Measurements from ENCODE around the gene SNAPC1. TPM values are rescaled to one million over a fixed set of nuclear protein-coding genes. Genes with fewer than 3 reads are reported as not detected.

The SNAPC1 gene, protein sequence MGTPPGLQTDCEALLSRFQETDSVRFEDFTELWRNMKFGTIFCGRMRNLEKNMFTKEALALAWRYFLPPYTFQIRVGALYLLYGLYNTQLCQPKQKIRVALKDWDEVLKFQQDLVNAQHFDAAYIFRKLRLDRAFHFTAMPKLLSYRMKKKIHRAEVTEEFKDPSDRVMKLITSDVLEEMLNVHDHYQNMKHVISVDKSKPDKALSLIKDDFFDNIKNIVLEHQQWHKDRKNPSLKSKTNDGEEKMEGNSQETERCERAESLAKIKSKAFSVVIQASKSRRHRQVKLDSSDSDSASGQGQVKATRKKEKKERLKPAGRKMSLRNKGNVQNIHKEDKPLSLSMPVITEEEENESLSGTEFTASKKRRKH
- total RNA-seq, result 9.2 TPM

DNA sequence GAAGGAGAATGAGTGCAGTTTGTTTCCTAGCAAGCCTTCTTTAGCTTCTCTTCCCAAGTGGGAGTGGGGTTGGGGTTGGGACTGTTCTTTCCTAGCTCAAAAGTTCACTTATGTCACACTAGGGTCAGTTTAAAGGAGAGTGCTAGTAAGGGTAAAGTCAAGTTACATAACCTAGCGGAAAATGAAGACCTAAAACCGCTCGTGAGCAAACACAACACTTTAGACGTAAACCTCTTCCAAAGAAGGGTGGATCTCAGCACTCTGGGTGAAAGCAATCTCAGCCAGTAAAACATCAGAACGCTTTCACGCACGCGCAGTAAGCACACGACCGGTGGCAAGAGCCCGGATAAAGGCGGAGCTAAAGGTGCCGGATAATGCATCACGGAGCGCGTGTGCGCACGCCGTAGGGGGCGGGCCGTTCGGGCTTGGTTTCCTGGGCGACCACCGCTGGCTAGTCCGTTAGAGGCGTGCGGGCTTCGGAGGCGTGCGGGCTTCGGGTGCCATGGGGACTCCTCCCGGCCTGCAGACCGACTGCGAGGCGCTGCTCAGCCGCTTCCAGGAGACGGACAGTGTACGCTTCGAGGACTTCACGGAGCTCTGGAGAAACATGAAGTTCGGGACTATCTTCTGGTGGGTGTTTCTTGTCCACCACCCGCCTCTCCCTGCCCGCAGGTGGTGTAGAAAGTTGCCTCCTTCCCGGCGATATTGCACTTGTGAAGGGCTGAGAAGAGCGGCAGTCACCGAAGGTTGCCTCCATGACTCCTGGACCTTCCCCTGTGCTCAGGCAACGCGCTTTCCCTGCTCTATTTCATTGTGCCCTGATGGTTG lies at the start of gene SNAPC1:
TSS of gene SNAPC1 (plus strand) at position 462 of the 828 bp plus-strand sequence. CDS start at position 503, 41 bp downstream.

DNA sequence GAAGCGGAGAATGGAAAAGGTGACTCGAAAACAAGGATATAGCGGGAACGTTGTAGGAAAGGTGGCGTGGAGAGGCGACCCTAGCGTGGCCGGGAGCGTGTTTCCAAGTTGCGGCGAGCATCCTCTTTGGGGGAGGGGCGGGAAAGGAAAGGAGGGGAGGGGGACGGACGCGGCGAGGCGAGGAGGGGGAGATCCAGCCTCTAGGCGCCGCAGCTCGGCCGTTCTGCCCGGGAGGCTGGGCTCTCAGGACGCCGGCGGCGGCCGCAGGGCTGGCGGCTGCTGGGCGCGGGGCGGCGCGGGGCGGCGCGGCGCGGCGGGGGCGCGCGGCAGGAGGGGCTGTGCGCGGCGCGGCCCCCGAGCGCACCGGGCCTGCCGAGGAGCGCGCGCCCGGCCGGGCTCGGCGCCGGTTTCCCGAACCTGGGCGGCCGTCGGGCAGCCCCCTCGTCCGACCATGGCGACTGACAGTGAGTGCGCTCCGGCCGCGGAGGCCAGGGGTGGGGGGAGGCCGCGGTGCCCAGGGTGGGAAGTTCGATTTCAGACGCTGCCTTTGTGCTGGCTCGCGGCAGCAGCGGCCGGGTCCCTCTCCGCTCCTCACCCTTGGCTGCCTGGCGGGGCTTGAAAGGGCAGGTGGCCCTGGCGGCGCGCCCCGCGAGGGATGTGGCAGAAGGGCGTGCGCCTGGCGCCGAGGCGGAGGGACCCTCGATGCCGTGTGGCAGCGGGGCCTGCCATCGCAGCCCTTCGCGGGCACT lies 50.3 kb downstream of the SNAPC1 start, which contains the start of gene SYT16:
TSS of gene SYT16 (plus strand) at position 357 of the 749 bp plus-strand sequence.

Other genes with a start within 250 kb of the SNAPC1 start
- gene HIF1A, start 66.9 kb upstream of the SNAPC1 start, total RNA-seq, result 314 TPM
- 13.5 TPM for gene SYT16, start 50.3 kb downstream of the SNAPC1 start, total RNA-seq